Tongue (tissue), 2 donors: ENCODE data around the gene LHFPL2. TPM values are rescaled to one million over a fixed set of nuclear protein-coding genes. Genes with fewer than 3 reads are reported as not detected.

Experiments used
- DNase-seq: peaks from one replicate; pipeline ENCODE4 v3.0.0-alpha.2; 2015
- total RNA-seq: library from RNA; depleted of rRNA; stranded (reverse); fragments of >200 nt; gene quantifications from one replicate; pipeline ENCODE4 v1.2.3, GENCODE V29; 2014

Gene LHFPL2
- total RNA-seq, 1 donor from 2014 or later, result 107 TPM

GRCh38 chr5:78519198-78519941, 129.2 kb downstream of the LHFPL2 start:
- DNase-seq, result no peak

- DNase-seq, result peak; percentile 92
Measured at GRCh38 chr5:78518365-78519197, 130.0 kb downstream of the LHFPL2 start.

- DNase-seq, result peak; percentile 82
Measured at GRCh38 chr5:78515670-78516069, 132.9 kb downstream of the LHFPL2 start.

GRCh38 chr5:78514427-78515330, 133.9 kb downstream of the LHFPL2 start:
- no peak for DNase-seq

GRCh38 chr5:78513441-78513840, 135.1 kb downstream of the LHFPL2 start:
- no peak for DNase-seq

- DNase-seq, result no peak
Measured at GRCh38 chr5:78512435-78512834, 136.1 kb downstream of the LHFPL2 start.

- DNase-seq, result peak; percentile 89
Measured at GRCh38 chr5:78511121-78511906, 137.3 kb downstream of the LHFPL2 start.

GRCh38 chr5:78509884-78510769, 138.4 kb downstream of the LHFPL2 start:
- DNase-seq, result peak; percentile 77

- peak; percentile 88 for DNase-seq
Measured at GRCh38 chr5:78509145-78509865, 139.3 kb downstream of the LHFPL2 start.

GRCh38 chr5:78508186-78508765, 140.3 kb downstream of the LHFPL2 start:
- DNase-seq, result peak; percentile 79

GRCh38 chr5:78507531-78507930, 141.0 kb downstream of the LHFPL2 start:
- DNase-seq, result no peak

- DNase-seq, result peak; percentile 93
Measured at GRCh38 chr5:78506261-78507024, 142.1 kb downstream of the LHFPL2 start.

GRCh38 chr5:78505860-78506259, 142.7 kb downstream of the LHFPL2 start:
- DNase-seq, result no peak

GRCh38 chr5:78504704-78505677, 143.6 kb downstream of the LHFPL2 start:
- peak; percentile 98 for DNase-seq

- no peak for DNase-seq
Measured at GRCh38 chr5:78503958-78504653, 144.5 kb downstream of the LHFPL2 start.
